ENCODE results near the gene DHRS13. TPM values are rescaled to one million over a fixed set of nuclear protein-coding genes. Genes with fewer than 3 reads are reported as not detected.

DHRS13 gene
- total and polyA plus RNA-seq, 10 of the 15 experiments (the other 5 are each of a cell fraction or from before 2014, with no cell fraction given), result 0.18 to 55.2 (median 31.3) TPM; not detected in 1

DNA sequence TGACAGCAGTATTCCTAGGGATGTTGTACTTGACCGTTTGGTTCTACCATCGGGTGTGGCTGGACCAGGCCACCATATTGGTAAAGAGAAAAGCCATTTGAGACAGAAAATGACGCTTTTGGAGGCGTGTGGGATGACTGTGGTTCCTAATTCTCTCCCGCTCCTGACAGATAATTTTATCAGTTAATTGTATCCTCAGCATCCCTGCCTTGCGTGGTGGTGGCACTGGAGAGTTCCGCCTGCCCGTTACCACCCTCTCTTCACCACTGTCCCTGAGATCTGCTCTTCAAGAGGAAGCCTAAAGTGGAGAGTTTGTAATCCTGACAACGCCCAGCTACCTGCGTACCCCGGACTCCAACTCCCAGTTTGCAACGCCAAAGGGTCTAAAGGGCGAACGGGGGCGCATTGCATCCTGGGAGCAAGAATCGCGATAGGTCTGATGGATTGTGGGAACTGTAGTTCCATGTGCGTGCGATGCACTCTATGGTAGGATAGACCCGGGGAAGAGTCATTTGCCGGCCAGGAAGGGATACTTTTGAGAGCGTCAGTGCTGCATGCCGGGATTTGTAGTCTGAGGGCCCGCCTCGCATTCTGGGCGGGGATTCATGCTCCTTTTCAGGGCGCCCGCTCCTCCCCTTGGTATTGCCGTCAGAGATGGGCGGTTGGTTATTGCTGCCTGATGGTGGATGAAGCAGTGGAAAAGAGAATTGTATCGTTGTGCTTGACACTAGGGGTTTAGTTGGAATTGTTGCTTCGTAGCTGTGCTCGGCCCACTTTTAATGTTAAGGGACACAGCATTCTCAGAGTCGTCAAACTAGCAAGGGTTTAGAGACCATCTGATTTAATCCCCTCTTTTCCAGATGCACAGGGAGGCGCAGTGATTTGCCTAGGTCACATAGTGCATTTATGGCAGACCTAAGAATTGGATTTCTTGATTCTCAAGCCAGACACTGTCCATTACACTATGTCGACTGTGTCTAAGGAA is 49.4 kb upstream of the DHRS13 start (continued):
- TF ChIP-seq CEBPZ (IDR thresholded peaks at IDR 0.05; ENCODE audit: low read depth, low read length), result 0 out of 2 replicates have a peak, but pooled peaks have one; percentile 30
- peak; percentile 89 for TF ChIP-seq GABPA (IDR thresholded peaks at IDR 0.05; ENCODE audit: low read depth)
- no peak for TF ChIP-seq RBBP5 (conservative IDR thresholded peaks at IDR 0.05)
- TF ChIP-seq, protein P1, sequence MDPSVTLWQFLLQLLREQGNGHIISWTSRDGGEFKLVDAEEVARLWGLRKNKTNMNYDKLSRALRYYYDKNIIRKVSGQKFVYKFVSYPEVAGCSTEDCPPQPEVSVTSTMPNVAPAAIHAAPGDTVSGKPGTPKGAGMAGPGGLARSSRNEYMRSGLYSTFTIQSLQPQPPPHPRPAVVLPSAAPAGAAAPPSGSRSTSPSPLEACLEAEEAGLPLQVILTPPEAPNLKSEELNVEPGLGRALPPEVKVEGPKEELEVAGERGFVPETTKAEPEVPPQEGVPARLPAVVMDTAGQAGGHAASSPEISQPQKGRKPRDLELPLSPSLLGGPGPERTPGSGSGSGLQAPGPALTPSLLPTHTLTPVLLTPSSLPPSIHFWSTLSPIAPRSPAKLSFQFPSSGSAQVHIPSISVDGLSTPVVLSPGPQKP (IDR thresholded peaks at IDR 0.05; ENCODE audit: low read depth, low read length), result 0 out of 2 replicates have a peak, but pooled peaks have one; percentile 66
- TF ChIP-seq SMC3 (IDR thresholded peaks at IDR 0.05; ENCODE audit: borderline replicate concordance, low read length), result 0 out of 2 replicates have a peak, but pooled peaks have one; percentile 7
- peak; percentile 100 for TF ChIP-seq CHD2 (IDR thresholded peaks at IDR 0.05; ENCODE audit: borderline replicate concordance, low read depth, low read length)
- TF ChIP-seq WRNIP1 (IDR thresholded peaks at IDR 0.05; ENCODE audit: borderline replicate concordance, low read depth, low read length), result 0 out of 2 replicates have a peak, but pooled peaks have one; percentile 43
- TF ChIP-seq MYB (IDR thresholded peaks at IDR 0.05; ENCODE audit: borderline replicate concordance, low read depth, low read length), result peak; percentile 77; the same call in 1 of the 2 replicates
- TF ChIP-seq, protein P2, sequence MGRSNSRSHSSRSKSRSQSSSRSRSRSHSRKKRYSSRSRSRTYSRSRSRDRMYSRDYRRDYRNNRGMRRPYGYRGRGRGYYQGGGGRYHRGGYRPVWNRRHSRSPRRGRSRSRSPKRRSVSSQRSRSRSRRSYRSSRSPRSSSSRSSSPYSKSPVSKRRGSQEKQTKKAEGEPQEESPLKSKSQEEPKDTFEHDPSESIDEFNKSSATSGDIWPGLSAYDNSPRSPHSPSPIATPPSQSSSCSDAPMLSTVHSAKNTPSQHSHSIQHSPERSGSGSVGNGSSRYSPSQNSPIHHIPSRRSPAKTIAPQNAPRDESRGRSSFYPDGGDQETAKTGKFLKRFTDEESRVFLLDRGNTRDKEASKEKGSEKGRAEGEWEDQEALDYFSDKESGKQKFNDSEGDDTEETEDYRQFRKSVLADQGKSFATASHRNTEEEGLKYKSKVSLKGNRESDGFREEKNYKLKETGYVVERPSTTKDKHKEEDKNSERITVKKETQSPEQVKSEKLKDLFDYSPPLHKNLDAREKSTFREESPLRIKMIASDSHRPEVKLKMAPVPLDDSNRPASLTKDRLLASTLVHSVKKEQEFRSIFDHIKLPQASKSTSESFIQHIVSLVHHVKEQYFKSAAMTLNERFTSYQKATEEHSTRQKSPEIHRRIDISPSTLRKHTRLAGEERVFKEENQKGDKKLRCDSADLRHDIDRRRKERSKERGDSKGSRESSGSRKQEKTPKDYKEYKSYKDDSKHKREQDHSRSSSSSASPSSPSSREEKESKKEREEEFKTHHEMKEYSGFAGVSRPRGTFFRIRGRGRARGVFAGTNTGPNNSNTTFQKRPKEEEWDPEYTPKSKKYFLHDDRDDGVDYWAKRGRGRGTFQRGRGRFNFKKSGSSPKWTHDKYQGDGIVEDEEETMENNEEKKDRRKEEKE (IDR thresholded peaks at IDR 0.05), result no peak
- no peak for TF ChIP-seq ESRRA (IDR thresholded peaks at IDR 0.05; ENCODE audit: low read length)
- peak; percentile 64; the same call in 1 of the 2 replicates for TF ChIP-seq NFYB (IDR thresholded peaks at IDR 0.05; ENCODE audit: insufficient read depth, low read depth, low read length)
- TF ChIP-seq MTA2 (IDR thresholded peaks at IDR 0.05; ENCODE audit: low read depth), result peak; percentile 91
- TF ChIP-seq CHD1 (IDR thresholded peaks at IDR 0.05; ENCODE audit: low read depth, low read length), result no peak; the same call in 1 of the 2 replicates
- TF ChIP-seq ZBTB40 (IDR thresholded peaks at IDR 0.05; ENCODE audit: borderline replicate concordance), result peak; percentile 92
- TF ChIP-seq ZBED1 (IDR thresholded peaks at IDR 0.05; ENCODE audit: borderline replicate concordance), result peak; percentile 99

All from GM12878 (cell line).